Left colon (tissue), 2 donors: ENCODE results near the gene VPS26B. TPM values are rescaled to one million over a fixed set of nuclear protein-coding genes. Genes with fewer than 3 reads are reported as not detected.
"Not testable (repeated sequence)": the region's sequence is repeated elsewhere in the genome, so short reads cannot be mapped to it uniquely, and the experiment has no call there.

Source experiments
- ATAC-seq: fragments of 200-7000 bp; cut with Tn5 transposase; one replicate; pipeline ENCODE4 v1.9.1; 2020; ENCODE audit warnings: mild to moderate bottlenecking, moderate library complexity
- DNase-seq, 2 donors: peaks; one replicate each; pipeline ENCODE4 v3.0.0-alpha.2; 2020
- intact Hi-C, 2 donors: fragments of 100-400 bp; cut with DNase I in 1 of 2; cut with micrococcal nuclease in 1 of 2; formaldehyde crosslinking; loops; one replicate each; pipeline versions ENCODE4 v1.11.2 to v1.14.0; 2022; cut with DNase I, micrococcal nuclease
- total RNA-seq, 2 donors: library from RNA; stranded (reverse); fragmentation: NEBNext Ultra II Directional; extraction: Animal tissue kit (Norgen Biotek cat#: 25700); gene quantifications; one replicate each; pipeline ENCODE4 v1.2.1, GENCODE V29; 2021
- donor health status: DM: no; HTN: no; CAD: no.
- donor health status: DM: yes; HTN: yes; CAD: no.

VPS26B gene
- total RNA-seq, 2 donors from 2014 or later: 40.8 to 41.1 TPM

DNA sequence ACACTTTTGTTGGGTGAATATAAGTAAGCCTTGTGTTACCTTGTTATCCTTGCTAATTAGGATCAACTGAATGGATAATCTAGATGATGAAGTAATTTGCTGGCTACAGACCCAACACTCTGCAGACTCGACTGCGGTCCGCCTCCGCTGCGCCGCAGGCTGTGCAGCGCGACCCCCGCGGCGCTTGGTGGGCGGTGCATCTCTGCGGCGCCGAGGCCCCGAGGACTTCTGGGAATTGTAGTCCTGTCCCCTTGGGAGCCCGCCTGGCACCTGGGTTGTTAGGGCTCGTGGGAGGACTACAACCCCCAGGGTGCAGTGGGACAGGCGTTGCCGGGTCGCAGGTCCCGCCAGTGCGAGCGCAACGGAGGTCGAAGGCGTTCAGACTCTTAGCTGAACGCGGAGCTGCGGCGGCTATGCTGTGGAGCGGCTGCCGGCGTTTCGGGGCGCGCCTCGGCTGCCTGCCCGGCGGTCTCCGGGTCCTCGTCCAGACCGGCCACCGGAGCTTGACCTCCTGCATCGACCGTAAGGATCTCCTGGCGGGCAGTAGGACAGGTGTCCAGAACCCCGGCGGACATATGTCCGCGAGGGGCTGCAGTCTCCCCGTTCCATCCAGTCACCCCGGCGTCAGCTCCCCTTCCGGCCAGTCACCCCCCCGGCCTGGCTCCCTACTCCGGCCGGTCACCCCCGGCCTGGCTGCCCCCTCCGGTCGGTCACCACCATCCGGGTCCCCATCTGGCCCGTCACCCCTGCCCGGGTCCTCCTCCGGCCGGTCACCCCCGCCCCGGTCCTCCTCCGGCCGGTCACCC, 28.9 kb downstream of the VPS26B start, which contains the start of the genes ACAD8 and THYN1:
Gene ACAD8, plus strand, starts transcription at position 381 of the 806 bp plus-strand sequence. Its CDS starts 33 bp downstream, at position 414.
Gene THYN1, minus strand, starts transcription at position 165 of the 806 bp plus-strand sequence. CDS start 470 bp downstream, outside the sequence.
- intact Hi-C loops: no loop called here
- peak; percentile 99 for ATAC-seq
- peak; percentile 96 to 97 for DNase-seq

DNA sequence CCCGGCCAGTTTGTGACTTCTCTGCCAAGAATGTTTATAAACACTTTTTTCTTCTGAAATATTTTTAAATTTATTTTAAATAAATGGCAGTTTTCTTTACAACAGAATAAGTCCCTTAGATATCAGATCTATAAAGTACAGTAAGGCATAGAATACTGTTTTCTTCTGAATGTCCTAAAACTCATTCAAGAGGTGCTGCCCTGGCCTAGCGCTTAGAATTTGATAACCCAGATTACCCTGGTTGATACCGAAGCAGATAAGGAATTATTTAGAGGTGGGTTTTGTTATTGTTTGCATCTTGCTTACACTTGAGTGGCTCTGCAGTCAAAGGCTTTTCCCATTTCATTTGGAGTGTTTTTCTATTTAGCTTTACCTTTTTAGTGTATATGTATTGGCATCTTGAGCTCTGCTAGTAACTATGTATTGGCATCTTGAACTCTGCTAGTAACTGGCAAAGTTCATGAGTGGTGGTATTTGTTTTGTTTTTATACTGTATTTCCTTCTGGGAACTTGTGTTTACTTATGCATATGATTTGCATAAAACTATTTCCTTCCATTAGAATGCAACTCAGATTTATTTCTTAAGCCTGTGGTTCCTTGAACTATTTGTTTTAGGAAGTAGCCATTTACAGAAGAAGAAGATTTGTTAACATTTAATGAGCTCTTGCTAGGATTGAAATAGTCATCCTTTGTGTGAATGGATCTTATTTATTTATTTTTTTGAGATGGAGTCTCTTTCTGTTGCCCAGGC, 30.1 kb downstream of the VPS26B start:
- DNase-seq: no peak
- ATAC-seq: no peak
- intact Hi-C loops: no loop called here

DNA sequence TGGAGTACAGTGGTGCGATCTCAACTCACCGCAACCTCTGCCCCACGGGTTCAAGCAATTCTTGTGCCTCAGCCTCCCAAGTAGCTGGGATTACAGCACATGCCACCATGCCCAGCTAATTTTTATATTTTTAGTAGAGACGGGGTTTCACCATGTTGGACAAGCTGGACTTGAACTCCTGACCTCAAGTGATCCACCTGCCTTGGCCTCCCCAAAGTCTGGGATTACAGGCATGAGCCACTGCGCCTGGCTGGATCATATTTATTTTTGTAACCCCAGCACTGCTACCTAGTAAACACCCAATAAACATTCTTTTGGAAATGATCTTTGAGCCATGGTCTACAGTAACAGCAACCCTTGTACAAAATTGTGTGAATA, 30.7 kb downstream of the VPS26B start:
- intact Hi-C loops, ATAC-seq, DNase-seq: not testable (repeated sequence)

DNA sequence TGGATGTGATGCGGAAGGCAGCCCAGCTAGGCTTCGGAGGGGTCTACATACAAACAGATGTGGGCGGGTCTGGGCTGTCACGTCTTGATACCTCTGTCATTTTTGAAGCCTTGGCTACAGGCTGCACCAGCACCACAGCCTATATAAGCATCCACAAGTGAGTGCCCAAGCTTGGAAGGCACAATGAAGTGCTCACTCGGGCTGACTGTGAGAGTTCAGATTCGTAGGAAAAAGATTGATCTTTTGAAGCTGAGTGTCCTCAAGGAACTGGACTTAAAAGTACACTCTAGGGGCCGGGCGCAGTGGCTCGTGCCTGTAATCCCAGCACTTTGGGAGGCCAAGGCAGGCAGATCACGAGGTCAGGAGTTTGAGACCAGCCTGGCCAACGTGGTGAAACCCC, 32.6 kb downstream of the VPS26B start:
- ATAC-seq (no peak), DNase-seq (no peak)
- intact Hi-C loops: no loop called here

DNA sequence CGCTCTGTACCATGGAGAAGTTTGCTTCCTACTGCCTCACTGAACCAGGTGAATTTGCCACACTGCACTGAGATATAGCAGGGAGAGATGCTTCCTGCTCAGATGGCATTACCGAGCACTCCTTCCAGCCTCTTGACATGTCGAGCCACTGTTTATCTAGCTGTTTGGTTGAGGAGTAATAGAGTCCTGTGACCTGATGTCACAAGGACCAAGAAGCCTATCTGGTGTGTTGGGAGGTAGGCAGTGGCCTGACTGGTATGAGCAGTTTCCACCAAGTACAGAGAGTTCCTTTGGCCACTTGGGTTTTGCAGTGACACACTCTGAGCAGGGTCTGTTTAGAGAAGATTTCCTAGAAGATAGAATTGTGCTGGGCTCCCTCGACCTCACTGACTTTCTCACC, 34.1 kb downstream of the VPS26B start:
- ATAC-seq (no peak), DNase-seq (no peak)
- intact Hi-C loops: no loop called here

DNA sequence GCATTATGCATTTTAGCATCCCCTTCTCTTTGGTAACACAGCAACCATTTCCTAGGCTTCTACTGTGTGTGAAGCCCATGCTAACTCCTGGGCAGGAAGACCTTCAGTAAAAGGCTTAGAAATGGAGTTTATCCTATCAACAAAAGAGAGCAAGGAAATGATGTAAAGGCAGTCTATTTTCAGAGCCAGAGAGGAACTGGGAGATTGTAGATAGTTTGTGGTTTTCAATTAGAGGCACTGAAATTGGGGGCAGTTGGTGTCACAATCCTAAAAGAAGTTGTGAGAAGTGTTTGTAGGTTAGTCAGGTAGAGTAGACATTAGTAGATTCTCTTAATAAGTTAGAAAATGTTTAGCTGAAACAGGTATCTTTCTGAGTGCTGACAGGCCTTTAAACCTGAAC, 36.0 kb downstream of the VPS26B start:
- intact Hi-C loops: no loop called here
- no peak for DNase-seq
- ATAC-seq: no peak

DNA sequence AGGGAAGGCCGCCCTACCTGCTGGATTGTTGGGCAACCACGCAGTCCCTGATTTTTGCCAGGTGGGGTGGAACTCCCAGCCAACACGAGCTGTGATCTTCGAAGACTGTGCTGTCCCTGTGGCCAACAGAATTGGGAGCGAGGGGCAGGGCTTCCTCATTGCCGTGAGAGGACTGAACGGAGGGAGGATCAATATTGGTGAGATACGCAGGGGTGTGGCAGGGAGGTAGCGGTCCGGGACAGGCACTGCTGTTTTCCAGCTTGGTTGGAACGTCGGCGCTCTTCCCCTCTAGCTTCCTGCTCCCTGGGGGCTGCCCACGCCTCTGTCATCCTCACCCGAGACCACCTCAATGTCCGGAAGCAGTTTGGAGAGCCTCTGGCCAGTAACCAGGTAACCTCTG, 36.5 kb downstream of the VPS26B start:
- DNase-seq: no peak
- intact Hi-C loops: no loop called here
- ATAC-seq: no peak

DNA sequence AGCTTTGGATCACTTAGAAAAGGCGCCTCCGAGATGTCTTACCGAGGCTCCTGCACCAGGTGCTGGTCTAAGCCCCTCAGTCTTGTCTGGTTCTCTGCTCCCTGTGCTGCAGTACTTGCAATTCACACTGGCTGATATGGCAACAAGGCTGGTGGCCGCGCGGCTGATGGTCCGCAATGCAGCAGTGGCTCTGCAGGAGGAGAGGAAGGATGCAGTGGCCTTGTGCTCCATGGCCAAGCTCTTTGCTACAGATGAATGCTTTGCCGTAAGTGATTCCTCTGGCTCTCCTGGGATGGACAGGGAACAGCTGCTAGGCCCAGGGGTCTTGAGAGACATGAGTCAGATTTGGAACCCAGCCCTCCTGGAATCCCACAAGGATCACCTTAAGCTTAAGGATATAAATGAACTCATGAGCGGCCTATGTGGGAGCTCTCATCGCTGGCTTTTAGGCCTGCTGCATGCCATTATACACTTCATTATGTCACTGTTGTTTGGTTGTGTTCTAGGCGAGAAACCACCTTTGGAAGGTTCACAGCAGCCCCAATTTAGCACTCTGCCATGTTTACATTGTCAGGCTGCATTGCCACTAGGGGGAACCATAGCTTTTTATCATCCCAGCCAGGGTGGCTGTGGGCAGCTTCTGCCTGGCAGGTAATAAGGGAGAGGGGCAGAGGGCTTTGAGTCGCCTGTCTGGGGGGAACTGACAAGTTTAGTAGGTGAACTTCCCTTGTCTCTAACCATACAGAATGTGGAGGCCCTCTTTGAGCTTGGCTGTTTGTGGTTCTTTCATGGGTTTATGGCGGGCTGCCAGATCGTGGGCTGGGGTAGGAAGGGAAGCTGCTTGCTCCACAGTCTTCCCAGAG, 37.4 kb downstream of the VPS26B start:
- DNase-seq (peak in 1 of 2 donors; percentile 20), ATAC-seq (peak; percentile 67)
- intact Hi-C loops: no loop called here

DNA sequence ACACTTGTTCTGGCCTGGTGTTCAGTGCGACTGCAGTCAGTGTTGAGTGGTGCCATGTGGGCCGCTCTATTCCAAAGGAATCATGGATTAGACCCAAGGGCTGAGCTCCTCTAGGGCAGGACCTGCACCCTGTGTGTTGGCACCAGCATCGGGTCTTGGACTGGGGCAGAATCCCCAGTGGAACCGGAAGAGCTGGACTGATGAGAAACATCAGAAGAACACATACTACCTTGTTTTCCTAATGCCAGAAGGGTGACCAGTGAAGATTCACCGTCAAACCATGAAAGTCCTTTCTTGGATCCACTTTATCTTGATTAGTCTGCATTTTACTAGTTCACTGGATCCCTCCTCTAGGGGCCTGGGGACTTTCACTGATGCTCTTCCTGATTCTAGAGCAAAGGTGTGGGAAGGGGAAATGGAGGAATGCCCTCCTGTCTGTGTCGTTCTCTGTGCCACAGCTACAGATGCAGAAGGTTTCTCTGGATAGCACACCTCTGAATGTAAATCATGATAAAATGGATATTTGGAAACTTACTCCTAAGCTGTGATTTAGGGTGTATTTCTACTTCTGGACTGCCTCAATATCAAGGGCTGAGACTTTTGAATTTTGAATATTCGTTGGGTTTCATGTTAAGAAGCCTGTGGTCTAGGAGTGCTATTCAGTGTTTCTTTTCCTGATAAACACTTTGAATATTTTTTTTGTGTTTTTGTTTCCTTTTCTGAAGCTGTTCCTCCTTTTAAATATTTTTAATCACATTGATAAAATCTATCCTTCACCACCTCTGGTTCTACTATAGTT, 40.7 kb downstream of the VPS26B start:
- DNase-seq: no peak
- ATAC-seq: no peak
- intact Hi-C loops: no loop called here

DNA sequence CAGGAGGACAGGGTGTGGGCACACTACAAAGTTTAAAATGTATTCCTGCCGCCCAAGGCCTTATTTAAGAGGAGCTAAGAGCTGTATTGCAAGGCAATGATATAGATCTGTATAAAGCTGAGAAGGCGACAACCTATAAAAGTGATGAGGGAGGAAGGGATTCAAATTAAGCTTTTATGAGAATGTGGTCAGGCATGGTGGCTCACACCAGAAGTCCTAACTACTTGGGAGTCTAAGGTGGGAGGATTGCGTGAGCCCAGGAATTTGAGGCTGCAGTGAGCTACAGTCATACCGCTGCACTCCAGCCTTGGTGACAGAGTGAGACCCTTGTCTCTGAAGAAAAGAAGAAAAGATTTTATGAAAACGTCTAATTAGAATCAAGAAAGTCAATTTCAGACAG, 42.0 kb downstream of the VPS26B start:
- DNase-seq (no peak), ATAC-seq (peak; percentile 14)
- intact Hi-C loops: no loop called here

DNA sequence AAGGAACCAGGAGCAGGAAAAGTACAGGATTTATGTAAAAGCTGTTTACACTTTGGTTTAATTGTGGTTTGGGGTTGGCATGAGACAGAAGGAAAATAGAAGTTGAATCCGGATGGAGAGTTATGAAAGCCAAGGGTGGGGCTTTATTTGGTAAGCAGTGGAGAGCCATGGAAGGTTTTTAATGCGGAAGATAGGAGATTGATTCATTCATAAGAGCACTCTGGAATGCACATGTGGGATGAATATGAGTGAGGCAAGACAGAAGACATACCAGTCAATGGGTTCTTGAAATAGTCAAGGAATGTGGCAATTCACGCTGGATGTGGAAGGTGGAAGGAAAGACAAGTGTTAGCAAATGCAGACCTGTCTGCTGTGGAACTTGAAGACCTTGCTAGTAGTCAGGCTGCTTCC, 42.4 kb downstream of the VPS26B start:
- DNase-seq: no peak
- intact Hi-C loops: no loop called here

DNA sequence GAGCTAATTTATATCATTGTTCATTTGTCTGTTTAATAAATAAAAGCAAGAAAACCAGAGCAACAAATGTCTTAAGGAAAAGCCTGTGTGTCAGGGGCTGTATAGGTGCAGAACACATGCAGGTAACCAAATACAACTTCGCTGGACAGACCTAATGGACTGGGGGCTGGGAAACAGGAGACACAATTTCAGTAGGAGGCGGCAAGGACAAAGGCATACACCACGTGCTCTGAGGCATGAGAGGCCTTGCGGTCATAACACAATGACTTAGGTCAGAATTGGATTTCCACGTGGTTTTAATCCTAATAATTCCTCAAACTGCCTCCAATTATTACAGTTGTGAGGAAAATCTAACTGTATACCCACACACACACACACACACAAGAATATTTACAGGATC, 43.0 kb downstream of the VPS26B start:
- intact Hi-C loops: no loop called here

More for the DNA sequence above, 42.4 kb downstream of the VPS26B start:
- peak; percentile 70 for ATAC-seq

DNA sequence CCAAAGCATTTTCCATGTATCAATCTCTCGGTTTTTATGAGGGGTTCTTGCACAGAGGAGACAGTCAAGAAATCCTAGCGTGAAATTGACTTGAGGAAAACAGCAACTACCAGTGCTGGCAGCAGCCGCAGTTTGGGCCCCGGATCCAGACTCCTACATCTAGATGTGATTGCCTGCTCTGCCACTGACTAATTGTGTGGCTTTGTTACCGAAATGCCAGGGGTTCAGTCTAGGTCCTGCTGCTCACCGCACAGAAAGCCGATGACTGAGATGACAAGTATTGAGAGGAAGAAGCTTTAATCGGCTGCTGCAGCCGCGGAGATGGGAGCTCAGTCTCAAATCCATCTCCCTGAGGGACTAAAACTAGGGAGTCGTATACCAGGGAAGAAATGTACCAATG, 43.5 kb downstream of the VPS26B start:
- ATAC-seq: no peak
- DNase-seq: no peak
- intact Hi-C loops: no loop called here

More for the DNA sequence above, 43.0 kb downstream of the VPS26B start:
- ATAC-seq (no peak), DNase-seq (no peak)

DNA sequence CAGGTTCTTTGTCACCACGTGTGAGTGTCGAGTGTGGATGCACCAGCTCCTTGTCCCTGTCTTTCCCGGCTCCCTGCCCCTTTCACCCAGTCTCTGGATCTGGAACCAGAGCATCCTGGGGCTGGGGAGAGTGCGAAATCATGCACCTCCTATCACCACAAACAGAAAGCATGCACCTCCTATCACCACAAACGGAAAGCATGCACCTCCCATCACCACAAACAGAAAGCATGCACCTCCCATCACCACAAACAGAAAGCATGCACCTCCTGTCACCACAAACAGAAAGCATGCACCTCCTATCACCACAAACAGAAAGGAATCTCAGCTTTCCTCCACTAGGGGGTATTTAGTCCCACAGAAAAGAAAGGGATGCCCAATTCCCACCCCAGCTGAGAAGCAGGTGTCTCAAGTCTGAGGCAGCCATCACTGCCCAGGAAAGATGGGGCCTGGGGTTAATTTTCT, 45.8 kb downstream of the VPS26B start:
- ATAC-seq: no peak
- DNase-seq: no peak
- intact Hi-C loops: no loop called here

DNA sequence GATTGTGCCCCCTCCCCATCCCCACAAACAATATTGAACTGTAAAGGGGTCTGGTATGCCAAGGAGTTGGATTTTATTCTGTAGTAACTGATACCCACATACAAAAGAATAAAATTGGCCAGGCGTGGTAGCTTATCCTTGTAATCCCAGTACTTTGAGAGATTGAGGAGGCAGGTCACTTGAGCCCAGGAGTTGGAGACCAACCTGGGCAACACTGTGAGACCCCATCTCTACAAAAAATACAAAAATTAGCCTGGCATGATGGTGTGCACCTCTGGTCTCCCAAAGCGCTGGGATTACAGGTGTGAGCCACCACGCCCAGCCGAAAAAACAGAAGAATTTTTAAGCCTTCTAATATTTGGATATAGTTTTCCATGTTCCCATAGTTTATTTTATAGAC, 47.5 kb downstream of the VPS26B start:
- DNase-seq: no peak
- ATAC-seq: no peak
- intact Hi-C loops: no loop called here

DNA sequence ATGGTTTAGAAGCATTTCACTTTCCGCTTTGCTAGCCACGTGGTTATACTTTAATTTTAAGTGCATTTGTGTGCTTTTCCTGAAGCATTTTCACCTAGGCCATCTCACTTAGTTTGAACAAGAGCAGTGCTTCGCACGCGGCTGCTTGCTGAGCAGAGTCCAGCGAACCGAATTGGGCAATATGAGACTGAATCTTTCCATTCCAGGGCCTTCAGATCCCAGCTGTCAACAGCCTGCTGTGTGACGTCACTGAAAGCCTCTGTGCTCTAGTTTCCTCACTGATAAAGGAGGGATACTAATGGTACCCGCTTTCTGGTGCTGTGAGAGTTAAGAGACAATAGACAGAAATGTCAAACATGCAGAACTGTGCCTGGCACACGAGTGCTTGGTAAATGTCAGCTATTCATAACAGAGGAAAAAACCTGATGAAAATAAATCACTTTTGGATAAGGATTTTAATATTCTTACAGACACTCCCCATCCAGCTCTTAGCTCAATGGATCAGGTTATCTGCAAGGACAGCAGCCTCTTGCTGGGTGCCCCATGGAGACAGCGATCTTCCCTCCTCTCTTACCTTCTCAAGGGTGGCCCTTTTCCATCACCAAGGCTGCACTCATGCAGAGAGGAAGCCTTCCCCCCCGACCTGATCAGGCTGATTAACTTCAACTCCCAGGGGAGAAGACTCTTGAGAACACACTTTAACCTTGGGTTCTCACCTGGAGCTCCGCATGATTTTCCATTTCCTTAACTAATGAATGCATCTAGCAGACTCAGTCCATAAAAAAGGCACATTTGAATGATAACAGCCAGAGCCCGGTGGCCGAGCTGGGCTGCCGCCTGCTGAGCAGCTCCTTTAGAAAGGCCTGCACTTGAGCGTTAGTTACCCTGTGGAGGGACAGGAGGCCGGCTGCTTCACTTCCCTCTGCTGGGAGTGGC, 48.2 kb downstream of the VPS26B start:
- intact Hi-C loops: no loop called here
- DNase-seq: no peak
- no peak for ATAC-seq

DNA sequence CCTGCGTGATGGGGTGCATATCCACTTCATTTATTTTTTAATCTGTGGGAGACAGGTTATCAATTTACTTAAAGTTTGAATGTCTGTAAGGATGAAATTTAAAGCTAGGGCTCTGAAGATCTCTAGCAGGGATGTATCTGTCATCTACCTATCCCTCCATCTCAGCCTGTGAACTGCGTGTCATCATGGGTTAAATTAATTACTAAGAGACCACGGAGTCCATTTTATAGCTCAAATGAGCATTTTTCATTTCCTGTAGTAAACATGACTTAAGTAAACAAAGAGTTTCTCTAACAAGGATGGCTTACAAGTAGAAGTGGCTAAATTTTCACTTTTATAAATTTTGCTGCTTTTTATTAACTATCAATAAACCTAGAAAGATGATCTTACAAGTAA, 48.8 kb downstream of the VPS26B start:
- DNase-seq (no peak), ATAC-seq (no peak)
- intact Hi-C loops: no loop called here
